Cerebellar cortex (tissue), 1 donor: ENCODE results near the gene ITPKA.
A peak's percentile ranks its signal among the peaks of the same experiment; 100 is the strongest.

Experiments used
- DNase-seq: peaks from one replicate; pipeline ENCODE4 v3.0.0-alpha.2; 2015; ENCODE audit warnings: low spot score

Gene ITPKA

DNA sequence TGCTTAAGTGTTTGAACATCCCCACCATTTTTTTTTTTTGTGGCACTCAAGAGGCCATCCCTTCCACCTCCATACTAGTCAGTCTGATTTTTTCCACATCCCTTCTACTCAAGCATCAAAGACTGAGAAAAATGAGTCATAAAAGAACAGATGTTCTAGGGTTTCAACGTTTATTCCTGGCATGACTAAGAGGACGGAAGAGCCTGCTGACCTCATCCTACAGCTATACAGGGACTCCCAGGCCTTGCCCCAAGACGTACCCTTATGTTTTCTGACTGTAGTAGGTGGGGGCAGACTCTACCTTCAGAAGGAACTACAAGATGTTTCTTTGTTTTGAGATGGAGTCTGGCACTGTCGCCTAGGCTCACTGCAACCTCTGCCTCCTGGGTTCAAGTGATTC lies 3.3 kb upstream of the ITPKA start:
- no peak for DNase-seq

DNA sequence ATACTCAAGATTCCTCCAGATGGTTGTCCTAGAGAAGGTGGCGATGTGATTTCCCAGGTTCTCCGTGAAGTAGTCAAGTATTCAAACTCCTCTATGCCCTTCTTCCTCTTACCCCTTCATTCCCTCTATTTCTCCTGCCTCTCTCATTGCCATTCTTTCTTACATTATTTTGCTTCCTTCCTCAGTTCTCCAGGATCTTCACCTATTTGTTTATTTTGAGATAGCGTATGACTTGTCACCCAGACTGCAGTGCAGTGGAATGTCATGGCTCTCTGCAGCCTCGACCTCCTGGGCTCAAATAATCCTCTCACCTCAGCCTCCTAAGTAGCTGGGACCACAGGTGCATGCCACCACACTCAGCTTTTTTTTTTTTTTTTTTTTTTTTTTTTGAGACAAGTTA lies 1.8 kb upstream of the ITPKA start:
- no peak for DNase-seq

DNA sequence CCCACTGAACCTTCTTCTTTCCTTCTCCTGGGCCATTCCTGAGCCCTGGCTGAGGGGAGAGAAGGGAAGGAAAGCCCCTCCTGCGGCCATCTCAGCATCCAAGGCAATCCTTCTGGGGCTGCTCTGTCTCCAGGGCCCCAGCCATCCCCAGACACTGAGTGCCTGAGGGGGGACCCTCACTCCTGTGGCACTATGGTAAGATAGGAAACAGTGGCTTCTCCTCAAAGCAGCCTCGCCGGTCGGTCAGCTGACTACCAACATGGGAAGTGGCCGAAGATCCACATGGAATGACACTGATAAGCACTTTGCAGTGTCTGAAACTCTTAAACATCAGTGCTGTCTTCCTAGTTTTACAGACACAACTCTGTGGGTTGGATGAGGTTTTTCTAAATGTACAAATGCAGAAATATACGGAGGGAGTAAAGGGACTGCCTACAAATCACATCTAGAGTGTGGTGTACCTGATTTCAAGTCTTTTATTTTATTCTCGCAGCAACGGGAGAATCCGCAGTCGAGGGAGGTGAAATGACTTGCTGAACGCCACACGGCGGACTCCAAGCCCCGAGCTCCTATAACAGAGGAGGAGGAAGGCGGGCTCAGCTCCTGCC lies 973 bp upstream of the ITPKA start:
- no peak for DNase-seq

DNA sequence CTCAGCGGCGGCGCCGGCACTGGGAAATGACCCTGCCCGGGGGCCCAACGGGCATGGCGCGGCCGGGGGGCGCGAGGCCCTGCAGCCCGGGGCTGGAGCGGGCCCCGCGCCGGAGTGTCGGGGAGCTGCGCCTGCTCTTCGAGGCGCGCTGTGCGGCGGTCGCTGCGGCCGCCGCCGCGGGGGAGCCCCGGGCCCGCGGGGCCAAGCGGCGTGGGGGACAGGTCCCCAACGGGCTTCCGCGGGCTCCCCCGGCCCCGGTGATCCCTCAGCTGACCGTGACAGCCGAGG lies 172 bp downstream of the ITPKA start:
- no peak for DNase-seq

DNA sequence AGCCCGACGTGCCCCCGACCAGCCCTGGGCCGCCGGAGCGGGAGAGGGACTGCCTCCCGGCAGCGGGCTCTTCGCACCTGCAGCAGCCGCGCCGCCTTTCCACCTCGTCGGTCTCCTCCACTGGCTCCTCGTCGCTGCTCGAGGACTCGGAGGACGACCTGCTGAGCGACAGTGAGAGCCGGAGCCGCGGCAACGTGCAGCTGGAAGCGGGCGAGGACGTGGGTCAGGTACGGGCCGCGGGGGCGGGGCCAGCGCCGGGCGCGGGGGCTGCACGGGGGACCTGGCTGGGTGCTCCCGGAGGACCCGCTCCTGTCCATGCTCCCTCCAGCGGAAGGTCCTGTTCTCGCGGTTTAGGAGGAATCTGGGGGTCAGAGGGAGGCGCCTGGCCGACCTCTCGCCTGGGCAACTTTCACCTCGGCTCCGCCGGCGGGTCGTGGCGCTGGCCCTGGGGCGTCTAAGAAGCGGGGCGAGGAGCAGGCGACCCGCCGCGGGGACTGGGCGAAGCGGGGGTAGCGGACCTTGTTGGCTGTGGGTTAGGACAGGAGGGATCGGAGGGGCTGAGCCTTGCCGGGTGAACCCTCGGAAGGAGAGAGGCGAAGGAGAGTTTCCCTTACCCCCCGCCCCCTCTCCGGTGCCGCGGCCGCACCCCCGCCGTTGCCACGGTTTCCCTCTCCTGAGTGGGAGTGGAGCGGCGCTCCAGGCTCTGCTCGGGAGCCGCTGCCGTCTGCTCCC lies 682 bp downstream of the ITPKA start:
- no peak for DNase-seq

DNA sequence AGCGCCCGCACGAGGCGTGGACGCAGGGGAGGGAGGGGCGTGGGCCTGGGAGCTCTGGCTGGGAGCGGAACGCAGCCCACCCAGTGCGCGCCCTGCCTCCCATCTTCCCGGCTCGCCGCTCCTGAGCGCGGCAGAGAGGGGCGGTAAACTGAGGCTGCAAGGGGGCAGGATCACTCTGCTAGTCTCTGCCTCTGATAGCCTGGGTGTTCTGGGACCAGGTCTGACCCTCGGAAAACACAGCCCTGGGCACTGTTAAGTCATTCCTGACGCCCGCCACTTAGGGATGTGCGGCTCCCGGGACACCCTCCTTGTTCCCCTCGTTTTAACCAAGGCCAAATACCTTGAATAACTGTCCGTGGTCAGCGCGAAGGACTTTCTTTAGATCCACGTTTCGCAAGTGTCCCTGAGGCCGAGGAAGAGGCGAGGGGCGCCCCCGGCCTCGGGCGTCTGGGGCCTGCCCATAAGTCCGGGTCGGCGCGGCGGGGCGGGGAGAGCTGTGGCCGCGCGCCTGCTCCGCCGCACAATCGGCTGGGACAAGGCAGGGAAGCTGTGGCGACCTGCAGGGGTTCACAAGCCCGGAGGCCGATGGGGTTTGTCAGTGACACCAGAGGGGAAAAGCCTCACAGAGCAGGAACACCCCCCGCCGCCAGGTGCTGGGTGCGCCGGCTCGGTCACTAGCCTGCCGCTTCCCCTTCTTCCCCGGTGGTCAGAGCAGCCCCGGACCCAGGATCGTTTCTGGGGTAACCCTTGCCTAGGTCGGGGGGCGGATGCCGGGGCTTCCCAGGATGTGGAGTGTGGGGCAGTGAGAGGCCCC lies 1.5 kb downstream of the ITPKA start:
- DNase-seq: no peak

DNA sequence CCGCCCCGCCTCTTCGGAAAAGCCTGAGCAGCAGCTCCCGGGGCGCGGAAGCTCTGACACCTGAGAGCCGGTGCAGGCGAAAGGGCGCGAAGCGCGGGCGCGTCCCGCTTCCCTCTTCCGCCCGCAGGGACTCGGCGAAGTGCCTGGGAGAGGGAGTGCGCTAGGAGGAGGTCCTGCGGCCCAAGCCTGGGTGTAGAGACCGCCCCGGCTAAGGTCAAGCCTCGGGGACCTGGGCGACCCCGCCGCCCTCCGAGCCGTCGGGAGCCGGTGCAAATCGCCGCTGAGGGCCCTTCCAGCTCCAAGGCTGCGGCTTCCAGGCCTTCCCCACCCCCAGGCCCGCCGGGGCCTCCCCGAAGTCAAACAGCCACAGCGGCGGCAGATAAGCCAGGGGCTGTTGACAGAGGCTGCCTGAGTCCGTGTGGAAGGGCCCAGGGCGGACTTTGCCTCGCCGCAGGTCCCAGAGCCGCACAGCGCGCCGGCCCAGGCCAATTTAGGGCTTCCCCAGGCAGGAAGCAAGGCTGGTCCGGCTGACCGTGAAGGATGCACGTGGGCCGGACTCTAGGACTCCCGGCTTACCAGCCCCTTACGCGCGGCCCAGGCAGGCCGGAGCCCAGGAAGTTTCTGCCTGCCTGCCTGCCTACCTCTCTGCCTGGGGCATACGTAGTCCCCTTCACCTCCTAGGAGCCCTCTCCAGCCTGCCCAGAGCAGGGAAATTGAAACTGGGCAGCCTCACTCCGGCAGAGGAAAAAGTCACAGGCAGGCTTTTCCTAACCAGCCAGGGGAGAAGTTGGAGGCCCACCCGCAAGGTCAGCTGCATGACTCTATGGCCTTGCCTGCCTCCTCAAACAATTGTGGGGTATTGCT lies 2.3 kb downstream of the ITPKA start:
- no peak for DNase-seq

DNA sequence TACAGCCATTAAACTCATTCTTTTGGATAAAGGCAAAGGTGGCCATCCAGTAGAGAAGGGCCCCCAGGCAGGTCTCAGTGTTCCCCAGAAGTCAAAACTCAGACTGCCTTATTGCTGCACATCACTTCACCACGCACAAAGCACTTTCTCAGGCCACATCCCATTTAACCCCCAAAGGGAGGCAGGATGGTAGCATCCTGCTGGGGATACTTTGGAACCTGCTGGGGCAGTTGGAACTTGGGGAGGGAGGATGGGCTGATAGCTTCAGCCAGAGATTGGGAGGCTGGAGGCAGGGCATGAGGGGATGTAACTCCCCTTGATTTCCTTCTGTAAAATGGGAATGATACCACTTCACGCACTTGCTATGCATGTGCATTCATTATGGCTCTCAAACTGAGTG lies 5.0 kb downstream of the ITPKA start:
- DNase-seq: no peak

DNA sequence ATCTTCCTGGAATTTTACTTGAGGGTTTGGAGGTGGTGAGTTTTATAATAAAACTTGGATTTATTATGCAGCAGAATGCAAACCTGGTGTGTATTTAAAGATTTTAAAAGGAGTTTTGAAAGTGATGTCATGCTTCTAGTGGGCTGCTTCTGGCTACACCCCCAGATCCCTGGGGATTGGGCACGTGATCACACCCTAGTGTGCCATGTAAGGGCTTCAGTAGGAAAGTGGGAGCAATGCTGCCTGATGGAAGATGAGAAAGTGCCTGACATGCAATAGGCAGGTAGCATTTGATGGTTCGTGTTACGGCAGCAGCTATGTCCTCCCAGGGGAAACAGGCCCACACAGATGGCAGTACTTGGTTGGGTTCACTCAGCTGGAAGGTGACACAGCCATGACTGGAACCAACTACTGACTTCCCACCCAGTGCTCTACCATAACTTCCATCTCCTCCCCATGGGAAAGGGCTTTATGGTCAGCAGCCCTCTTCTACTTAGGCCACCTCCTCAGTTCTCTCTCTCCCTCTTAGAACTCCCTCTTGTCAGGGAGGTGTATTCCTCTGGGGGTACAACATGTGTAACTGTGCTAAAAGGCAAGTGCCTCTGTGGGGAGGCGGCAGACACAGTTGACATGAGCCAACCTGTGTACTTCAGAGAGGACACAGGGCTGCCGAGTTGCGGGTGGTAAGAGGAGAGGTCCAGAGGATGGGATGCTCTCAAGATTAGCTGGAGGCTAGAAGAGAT lies 5.6 kb downstream of the ITPKA start:
- no peak for DNase-seq

DNA sequence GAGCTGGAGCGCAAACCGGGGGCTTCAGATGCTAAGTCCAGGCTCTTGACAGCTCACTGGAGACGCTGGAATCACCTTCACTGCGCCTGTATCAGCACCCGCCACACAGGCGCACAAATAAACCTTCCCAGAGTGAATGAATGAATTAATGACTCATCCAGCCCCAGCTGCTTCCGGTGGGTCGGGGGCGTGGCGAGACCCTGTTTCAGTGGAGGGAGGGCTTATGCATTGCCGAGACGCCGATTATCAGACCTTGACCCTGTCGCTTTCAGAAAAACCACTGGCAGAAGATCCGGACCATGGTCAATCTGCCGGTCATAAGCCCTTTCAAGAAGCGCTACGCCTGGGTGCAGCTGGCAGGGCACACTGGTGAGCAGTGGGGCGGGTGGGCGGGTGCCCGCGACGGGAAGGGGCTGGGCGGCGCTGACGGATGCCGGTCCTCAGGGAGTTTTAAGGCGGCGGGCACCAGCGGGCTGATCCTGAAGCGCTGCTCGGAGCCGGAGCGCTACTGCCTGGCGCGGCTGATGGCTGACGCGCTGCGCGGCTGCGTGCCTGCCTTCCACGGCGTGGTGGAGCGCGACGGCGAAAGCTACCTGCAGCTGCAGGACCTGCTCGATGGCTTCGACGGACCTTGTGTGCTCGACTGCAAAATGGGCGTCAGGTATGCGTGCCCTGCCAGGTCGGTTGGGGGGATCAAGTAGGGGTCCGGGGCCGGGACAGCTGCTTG lies 7.7 kb downstream of the ITPKA start:
- DNase-seq: no peak

DNA sequence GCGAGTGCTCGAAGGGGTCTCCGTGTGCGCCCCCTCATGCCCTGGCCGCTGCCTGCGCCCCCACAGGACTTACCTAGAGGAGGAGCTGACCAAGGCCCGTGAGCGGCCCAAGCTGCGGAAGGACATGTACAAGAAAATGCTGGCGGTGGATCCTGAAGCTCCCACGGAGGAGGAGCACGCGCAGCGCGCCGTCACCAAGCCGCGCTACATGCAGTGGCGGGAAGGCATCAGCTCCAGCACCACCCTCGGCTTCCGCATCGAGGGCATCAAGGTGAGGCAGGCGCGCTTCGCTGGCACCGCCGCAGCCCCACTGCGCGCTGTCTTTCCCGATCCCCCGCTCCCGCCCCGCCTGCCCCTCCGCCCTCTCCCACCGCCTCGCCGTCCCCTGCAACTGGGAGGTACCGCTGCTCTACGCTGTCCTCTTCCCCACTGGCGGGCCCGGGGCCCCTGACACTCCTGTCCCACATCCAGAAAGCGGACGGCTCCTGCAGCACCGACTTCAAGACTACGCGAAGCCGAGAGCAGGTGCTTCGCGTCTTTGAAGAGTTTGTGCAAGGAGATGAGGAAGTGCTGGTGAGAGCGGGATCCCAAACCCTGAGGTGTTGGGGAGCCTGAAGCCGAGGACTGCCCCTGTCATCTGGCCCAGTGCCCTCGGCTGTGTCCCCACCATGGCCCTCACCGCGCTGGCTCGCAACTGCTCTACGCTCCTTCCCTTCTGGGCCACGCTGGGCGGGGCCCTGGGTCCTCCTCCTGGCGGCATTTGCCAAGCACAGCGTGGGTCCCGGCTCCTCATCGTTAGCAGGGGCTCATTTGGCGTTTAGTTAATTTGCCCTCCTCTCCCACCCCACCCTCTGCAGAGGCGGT lies 8.5 kb downstream of the ITPKA start:
- DNase-seq: no peak

DNA sequence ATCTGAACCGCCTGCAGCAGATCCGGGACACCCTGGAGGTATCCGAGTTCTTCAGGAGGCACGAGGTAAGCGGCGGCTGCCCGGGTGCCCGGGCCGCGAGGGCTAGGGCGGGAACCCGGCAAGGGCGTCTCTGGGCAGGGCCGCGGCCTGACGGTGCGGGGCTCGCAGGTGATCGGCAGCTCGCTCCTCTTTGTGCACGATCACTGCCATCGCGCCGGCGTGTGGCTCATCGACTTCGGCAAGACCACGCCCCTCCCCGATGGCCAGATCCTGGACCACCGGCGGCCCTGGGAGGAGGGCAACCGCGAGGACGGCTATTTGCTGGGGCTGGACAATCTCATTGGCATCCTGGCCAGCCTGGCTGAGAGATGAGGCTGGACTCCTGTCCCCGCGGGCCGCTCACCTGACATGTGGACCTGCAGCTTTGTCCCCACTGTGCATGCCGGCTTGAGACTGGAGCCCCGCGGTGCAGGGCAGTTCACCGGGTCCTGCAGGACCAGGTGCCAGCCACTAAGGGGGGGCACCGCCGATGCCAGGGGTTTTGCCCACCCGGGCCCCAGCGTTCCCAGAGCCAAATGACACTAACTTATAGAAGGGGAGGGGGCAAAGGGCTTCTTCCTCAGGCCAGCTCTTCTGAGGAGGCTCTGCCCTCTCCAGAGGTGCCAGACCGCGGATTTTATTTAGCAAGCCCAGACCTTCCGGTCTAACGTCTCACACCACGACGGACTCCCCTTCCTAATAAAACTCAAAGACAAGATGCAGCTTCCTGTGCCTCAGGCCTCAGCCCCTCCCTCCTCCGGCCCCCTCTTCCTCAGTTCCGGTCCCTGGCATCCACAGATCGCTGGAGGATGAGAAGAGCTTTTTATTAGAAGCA lies 9.4 kb downstream of the ITPKA start:
- DNase-seq: no peak

DNA sequence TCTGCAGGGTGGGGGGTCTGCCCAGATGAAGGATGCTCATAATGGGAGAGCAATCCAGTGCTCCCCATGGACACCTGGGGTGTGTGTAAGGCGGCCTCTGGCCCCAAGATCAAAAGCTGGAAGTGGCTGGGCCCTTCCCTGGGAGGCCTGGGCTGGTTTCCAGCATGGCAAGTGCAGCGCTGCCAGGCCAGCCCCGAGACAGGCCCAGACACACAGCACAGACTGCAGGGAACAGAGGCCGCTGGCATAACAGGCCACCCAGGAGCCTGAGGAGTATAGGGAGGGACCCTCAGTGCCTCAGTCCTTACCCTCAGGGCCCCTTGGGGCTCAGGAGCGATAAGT lies 10.0 kb downstream of the ITPKA start:
- no peak for DNase-seq

DNA sequence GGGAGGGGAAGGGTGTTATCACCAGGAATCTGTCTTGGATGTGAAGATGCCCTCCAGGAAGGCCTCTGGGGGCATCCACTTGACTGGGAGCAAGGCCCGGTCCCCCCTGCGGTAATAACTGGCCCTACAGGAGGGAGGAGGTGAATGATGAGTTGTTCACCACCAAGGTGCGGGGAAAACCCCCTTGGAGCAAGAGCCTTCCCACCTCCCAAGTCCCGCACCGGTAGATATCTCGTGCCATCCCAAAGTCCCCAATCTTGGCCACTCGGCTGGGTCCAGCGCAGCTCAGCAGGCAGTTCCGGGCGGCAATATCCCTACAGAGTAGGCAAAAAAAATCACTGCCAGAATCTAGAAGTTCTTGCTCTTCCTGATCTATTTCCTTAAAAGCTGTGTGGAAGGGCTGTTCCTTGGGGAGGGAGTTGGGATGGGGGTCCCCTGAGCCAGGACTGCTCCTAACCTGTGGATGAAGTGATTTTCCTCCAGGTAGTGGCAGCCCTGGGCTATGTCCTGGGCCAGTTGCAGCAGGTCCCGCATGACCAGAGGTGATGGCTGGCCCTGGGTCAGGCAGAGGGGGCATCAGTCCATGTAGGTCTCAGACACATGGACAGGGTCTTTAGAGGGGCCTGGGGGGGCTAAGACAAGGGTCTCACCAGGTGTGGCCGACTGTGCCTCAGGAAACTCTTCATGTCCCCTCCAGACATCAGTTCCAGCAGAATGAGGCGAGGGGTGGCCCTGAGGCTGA lies 11.2 kb downstream of the ITPKA start:
- no peak for DNase-seq

DNA sequence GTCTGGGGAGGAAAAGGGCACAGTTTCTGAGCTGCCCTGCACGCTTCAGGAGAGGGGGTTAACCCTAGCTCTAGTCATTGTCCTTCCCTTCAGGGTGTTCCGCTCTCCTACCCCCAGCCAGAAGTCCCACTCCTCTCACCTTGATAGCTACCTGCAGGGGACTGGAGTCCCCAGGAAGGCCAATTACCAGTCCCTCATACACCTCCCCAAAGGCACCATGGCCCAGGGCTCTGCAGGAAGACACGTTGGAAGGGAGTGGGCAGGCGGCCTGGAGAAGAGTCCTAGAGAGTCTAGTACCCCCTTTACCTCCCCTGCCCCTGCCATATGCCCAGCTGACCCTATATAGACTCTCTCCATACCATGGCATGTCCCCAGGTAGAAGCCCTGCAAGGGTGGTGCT lies 12.1 kb downstream of the ITPKA start:
- no peak for DNase-seq

DNA sequence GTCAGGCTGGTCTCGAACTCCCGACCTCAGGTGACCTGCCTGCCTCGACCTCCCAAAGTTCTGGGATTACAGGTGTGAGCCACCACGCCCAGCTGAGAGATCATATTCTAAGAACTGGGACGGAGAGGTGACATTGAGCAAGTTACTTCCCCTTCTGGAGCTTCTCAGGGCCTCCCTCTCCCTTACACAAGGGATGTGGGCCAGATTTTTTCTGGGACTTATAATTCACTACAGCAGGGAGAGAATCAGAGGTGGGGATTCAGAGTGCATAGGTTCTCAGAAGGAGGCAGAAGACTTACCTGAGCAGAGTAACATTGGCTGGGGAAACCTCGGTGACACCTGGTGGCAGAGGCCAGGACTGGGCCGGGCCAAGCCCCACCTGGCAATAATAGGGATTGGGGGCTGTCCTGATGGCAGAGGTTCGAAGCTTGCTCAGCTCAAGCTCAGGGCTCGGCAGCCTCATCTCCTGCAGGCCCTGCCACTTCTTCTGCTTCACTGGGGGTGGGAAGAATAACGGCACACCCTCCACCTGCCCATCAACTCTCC lies 13.2 kb downstream of the ITPKA start:
- DNase-seq: no peak

DNA sequence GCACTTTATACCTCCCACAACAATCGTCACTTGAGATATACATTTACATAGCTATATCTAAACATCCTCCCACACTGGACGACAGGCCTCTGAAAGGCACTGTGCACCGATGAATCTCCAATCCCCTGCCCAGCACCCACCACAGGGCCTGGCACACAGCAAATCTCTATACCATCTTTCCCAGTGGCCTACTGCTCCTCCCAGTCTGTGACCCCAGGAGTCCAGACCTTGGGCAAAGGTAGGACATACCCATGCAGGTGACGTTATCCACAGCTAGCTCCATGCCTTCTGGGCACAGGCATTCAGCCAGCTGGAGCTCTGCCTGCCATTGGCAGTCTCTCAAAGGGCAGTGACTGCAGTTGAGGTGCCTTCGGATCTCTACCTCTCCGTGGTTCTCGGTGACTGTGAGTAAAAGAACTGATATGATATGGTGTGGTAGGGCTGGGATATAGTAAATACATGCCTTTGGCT lies 14.2 kb downstream of the ITPKA start:
- peak; percentile 64 for DNase-seq

DNA sequence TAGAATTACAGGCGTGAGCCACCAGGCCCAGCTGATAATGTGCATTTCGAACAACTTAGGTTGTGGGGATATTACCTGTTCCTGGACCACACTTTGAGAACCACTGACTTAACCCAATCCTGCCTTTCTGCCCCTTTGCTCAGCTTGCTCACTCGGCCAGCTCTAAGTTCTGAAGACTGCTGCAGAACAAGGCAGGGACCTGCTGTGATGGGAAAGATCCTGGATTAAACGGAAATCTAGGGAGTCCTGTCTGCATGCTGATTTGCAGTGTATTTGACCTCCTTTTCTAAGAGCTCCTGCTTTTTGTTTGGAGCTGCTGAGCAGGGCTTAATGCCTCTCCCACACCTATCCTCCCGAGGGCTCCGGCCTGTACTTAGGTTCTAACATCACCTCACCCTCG lies 17.1 kb downstream of the ITPKA start:
- no peak for DNase-seq
